Chondrocyte (in vitro differentiated cells): ENCODE results near the gene HHAT. TPM values are rescaled to one million over a fixed set of nuclear protein-coding genes. Genes with fewer than 3 reads are reported as not detected.

ENCODE experiments used
- DNase-seq: peaks from one replicate; pipeline ENCODE4 v3.0.0; 2021; ENCODE audit warnings: mixed read lengths, low spot score
- H3K27ac Mint-ChIP-seq: one replicate; pipeline ENCODE4 v1.8.0; 2021; ENCODE audit warnings: mild to moderate bottlenecking, moderate library complexity, mixed read lengths; ENCODE audit not compliant: unreplicated experiment
- H3K27me3 Mint-ChIP-seq: 2 replicates; pipeline ENCODE4 v1.8.0; 2021; ENCODE audit warnings: low read depth, mixed read lengths
- H3K36me3 Mint-ChIP-seq: 2 replicates; pipeline ENCODE4 v1.8.0; 2021; ENCODE audit warnings: low read depth, mixed read lengths
- H3K4me1 Mint-ChIP-seq: 2 replicates; pipeline ENCODE4 v1.8.0; 2021; ENCODE audit warnings: low read depth, mild to moderate bottlenecking, mixed read lengths
- H3K4me3 Mint-ChIP-seq: one replicate; pipeline ENCODE4 v1.8.0; 2021; ENCODE audit warnings: mild to moderate bottlenecking, moderate library complexity, mixed read lengths; ENCODE audit not compliant: unreplicated experiment
- H3K9me3 Mint-ChIP-seq: 2 replicates; pipeline ENCODE4 v1.8.0; 2021; ENCODE audit warnings: low read depth, mixed read lengths
- CTCF ChIP-seq: fragments of 200-600 bp; sonication (generic); IDR thresholded peaks from 2 replicates; pipeline ENCODE4 v1.5.0; 2021; ENCODE audit warnings: antibody characterized with exemption, mild to moderate bottlenecking, moderate library complexity
- total RNA-seq: library from RNA; stranded (reverse); gene quantifications from 3 replicates; pipeline ENCODE4 v1.2.1, GENCODE V29; 2021

Gene HHAT
- total RNA-seq, 1 donor from 2014 or later = 6.4 TPM

GRCh38 chr1:210367566-210367965, 38.9 kb downstream of the HHAT start:
- Mint-ChIP-seq H3K9me3 (no peaks in the 10 kb centered on the region), H3K4me1 (peaks cover 15% of the 10 kb centered on the region), H3K4me3 (no peak overlapping the region), H3K27me3 (no peaks in the 10 kb centered on the region), H3K27ac (no peak overlapping the region), H3K36me3 (no peaks in the 10 kb centered on the region)
- DNase-seq = no peak
- TF ChIP-seq CTCF = no peak

- no peak overlapping the region for H3K4me3 Mint-ChIP-seq
- peaks cover 22% of the 10 kb centered on the region for H3K4me1 Mint-ChIP-seq
- no peak for TF ChIP-seq CTCF
- no peaks in the 10 kb centered on the region for H3K27me3 Mint-ChIP-seq
- no peaks in the 10 kb centered on the region for H3K36me3 Mint-ChIP-seq
- no peaks in the 10 kb centered on the region for H3K9me3 Mint-ChIP-seq
- H3K27ac Mint-ChIP-seq = no peak overlapping the region
- no peak for DNase-seq
Observed at GRCh38 chr1:210369425-210369824, 40.7 kb downstream of the HHAT start.

- H3K27me3 Mint-ChIP-seq = no peaks in the 10 kb centered on the region
- H3K4me1 Mint-ChIP-seq = peaks cover 16% of the 10 kb centered on the region
- no peak for TF ChIP-seq CTCF
- DNase-seq = no peak
- H3K9me3 Mint-ChIP-seq = no peaks in the 10 kb centered on the region
- no peak overlapping the region for H3K4me3 Mint-ChIP-seq
- H3K36me3 Mint-ChIP-seq = no peaks in the 10 kb centered on the region
- no peak overlapping the region for H3K27ac Mint-ChIP-seq
Observed at GRCh38 chr1:210371916-210372315, 43.2 kb downstream of the HHAT start.

- no peak for TF ChIP-seq CTCF
- Mint-ChIP-seq H3K27me3 (no peaks in the 10 kb centered on the region), H3K4me3 (no peak overlapping the region), H3K27ac (no peak overlapping the region), H3K9me3 (no peaks in the 10 kb centered on the region), H3K4me1 (peaks cover 21% of the 10 kb centered on the region), H3K36me3 (no peaks in the 10 kb centered on the region)
- DNase-seq = no peak
Observed at GRCh38 chr1:210372491-210372890, 43.8 kb downstream of the HHAT start.

- H3K9me3 Mint-ChIP-seq = no peaks in the 10 kb centered on the region
- no peak overlapping the region for H3K4me3 Mint-ChIP-seq
- no peaks in the 10 kb centered on the region for H3K36me3 Mint-ChIP-seq
- TF ChIP-seq CTCF = no peak
- H3K4me1 Mint-ChIP-seq = peaks cover 27% of the 10 kb centered on the region
- no peaks in the 10 kb centered on the region for H3K27me3 Mint-ChIP-seq
- DNase-seq = no peak
- H3K27ac Mint-ChIP-seq = no peak overlapping the region
Observed at GRCh38 chr1:210372931-210373627, 44.4 kb downstream of the HHAT start.
